HepG2 (cell line): Measurements from ENCODE around the gene TSR1. TPM values are rescaled to one million over a fixed set of nuclear protein-coding genes. Genes with fewer than 3 reads are reported as not detected.

ENCODE experiments used
- ATAC-seq: fragments of 200-7000 bp; cut with Tn5 transposase; 3 replicates; pipeline ENCODE4 v1.9.1; 2020; ENCODE audit warnings: mild to moderate bottlenecking, moderate library complexity
- BruUV-seq: library from RNA; stranded (reverse); fragments of 400-500 nt; replicated peaks from 2 replicates; lab custom pipeline; 2021; lab: Mats Ljungman, UMichigan
- CTCF ChIA-PET: fragments of 300-600 bp; formaldehyde crosslinking; extraction: SDS; loops from one replicate; lab custom pipeline; 2021; ENCODE audit warnings: low total read pairs, inconsistent platforms, low intra/inter-chr PET ratio; lab: Yijun Ruan, JAX
- POLR2A ChIA-PET: fragments of 350-600 bp; sonication (Branson Sonifier 250); formaldehyde crosslinking; loops from one replicate; lab custom pipeline; 2020; ENCODE audit warnings: antibody characterized with exemption, inconsistent platforms; lab: Yijun Ruan, JAX
- DNase-seq: peaks from one replicate; pipeline ENCODE4 v3.0.0-alpha.2; 2015; ENCODE audit warnings: low spot score
- FAIRE-seq: peaks from 3 replicates; lab custom pipeline; 2011; peaks lifted over from hg19 to GRCh38; lab: Jason Lieb, UNC
- H2AFZ ChIP-seq: one replicate; pipeline ENCODE4 v1.6.1; 2011; ENCODE audit warnings: low read length, inconsistent platforms
- H3K27ac ChIP-seq: fragments of 300-600 bp; 3 replicates; pipeline ENCODE4 v1.8.0; 2011; ENCODE audit warnings: mixed run types, mild to moderate bottlenecking, mixed read lengths, low read length, inconsistent platforms; ENCODE audit not compliant: insufficient read depth; ENCODE audit errors: extremely low read length
- H3K27me3 ChIP-seq, 2 experiments: fragments of 200-600 bp in 1 of 2; 2 replicates in 1 of 2; 3 replicates in 1 of 2; pipeline versions ENCODE4 v1.6.0 to v1.8.0; 2011; ENCODE audit warnings: low read length in 2 of 2, mild to moderate bottlenecking in 2 of 2, moderate library complexity in 2 of 2, inconsistent platforms in 1 of 2; ENCODE audit not compliant: insufficient read depth in 2 of 2, control insufficient read depth in 1 of 2
- H3K36me3 ChIP-seq, 2 experiments: fragments of 200-600 bp in 1 of 2; replicated peaks in 1 of 2; 2 replicates in 1 of 2; 3 replicates in 1 of 2; pipeline versions ENCODE4 v1.5.1 to v1.8.0; 2011; ENCODE audit warnings: low read length in 2 of 2, inconsistent platforms in 1 of 2; ENCODE audit not compliant: insufficient read depth in 2 of 2, control insufficient read depth in 1 of 2
- H3K4me1 ChIP-seq: 2 replicates; pipeline ENCODE4 v1.5.1; 2012; ENCODE audit warnings: low read length, inconsistent platforms; ENCODE audit not compliant: insufficient read depth
- H3K4me2 ChIP-seq: 2 replicates; pipeline ENCODE4 v1.6.0; 2011; ENCODE audit warnings: low read depth, low read length, inconsistent platforms
- H3K4me3 ChIP-seq, 3 experiments: fragments of 200-600 bp in 1 of 3; sonication (generic), shearing (Covaris generic) in 1 of 3; replicated peaks in 1 of 3; 2 replicates each; pipeline ENCODE4 v1.5.1; 2011 to 2016; ENCODE audit warnings: low read length in 3 of 3, inconsistent platforms in 2 of 3, low read depth in 2 of 3, mild to moderate bottlenecking in 2 of 3, control low read depth in 1 of 3, mixed read lengths in 1 of 3; ENCODE audit not compliant: insufficient read depth in 1 of 3
- H3K79me2 ChIP-seq: one replicate; pipeline ENCODE4 v1.6.1; 2011; ENCODE audit warnings: low read length, inconsistent platforms; ENCODE audit not compliant: insufficient read depth
- H3K9ac ChIP-seq: 2 replicates; pipeline ENCODE4 v1.6.0; 2011; ENCODE audit warnings: mild to moderate bottlenecking, low read depth, low read length, inconsistent platforms; ENCODE audit not compliant: insufficient read depth
- H3K9me3 ChIP-seq: 2 replicates; pipeline ENCODE4 v1.5.1; 2012; ENCODE audit warnings: mild to moderate bottlenecking, low read length
- H4K20me1 ChIP-seq: 2 replicates; pipeline ENCODE4 v1.6.0; 2011; ENCODE audit warnings: inconsistent platforms, mild to moderate bottlenecking, low read length, moderate library complexity; ENCODE audit not compliant: insufficient read depth
- CREM ChIP-seq, 2 experiments: sonication (generic) in 1 of 2; formaldehyde crosslinking in 1 of 2; IDR thresholded peaks; 2 replicates each; pipeline versions ENCODE4 v1.4.0 to v1.6.1; 2016 to 2020; ENCODE audit warnings: antibody characterized with exemption in 1 of 2, mild to moderate bottlenecking in 1 of 2, missing genetic modification reagents in 1 of 2
- E2F1 ChIP-seq: sonication (generic); formaldehyde crosslinking; IDR thresholded peaks from 2 replicates; pipeline ENCODE4 v1.5.0; 2020; ENCODE audit warnings: missing genetic modification reagents
- KDM5A ChIP-seq: fragments of 200-600 bp; sonication (generic); IDR thresholded peaks from 2 replicates; pipeline ENCODE4 v1.7.0; 2018; ENCODE audit warnings: antibody characterized with exemption, mild to moderate bottlenecking, low read length, borderline replicate concordance
- KDM5B ChIP-seq: sonication (generic); formaldehyde crosslinking; IDR thresholded peaks from 2 replicates; pipeline ENCODE4 v1.4.0; 2020; ENCODE audit warnings: missing genetic modification reagents, mild to moderate bottlenecking, borderline replicate concordance
- NFIB ChIP-seq: sonication (generic); formaldehyde crosslinking; IDR thresholded peaks from 2 replicates; pipeline ENCODE4 v1.9.0; 2021; ENCODE audit warnings: missing genetic modification reagents, mild to moderate bottlenecking, borderline replicate concordance
- NFRKB ChIP-seq: fragments of 450-650 bp; IDR thresholded peaks from 2 replicates; pipeline ENCODE4 v1.6.1; 2017
- ONECUT2 ChIP-seq: sonication (generic); formaldehyde crosslinking; IDR thresholded peaks from 2 replicates; pipeline ENCODE4 v1.4.0; 2020; ENCODE audit warnings: missing genetic modification reagents
- RBFOX2 ChIP-seq: fragments of 200-400 bp; formaldehyde crosslinking; IDR thresholded peaks from 2 replicates; pipeline ENCODE4 v1.6.1; 2017; ENCODE audit warnings: low read depth, mild to moderate bottlenecking, low read length
- THAP11 ChIP-seq: IDR thresholded peaks from 2 replicates; pipeline ENCODE4 v1.6.1; 2016; ENCODE audit warnings: missing biosample characterization, missing genetic modification reagents
- ZNF513 ChIP-seq: sonication (generic); formaldehyde crosslinking; conservative IDR thresholded peaks from 2 replicates; pipeline ENCODE4 v1.5.0; 2020; ENCODE audit warnings: missing genetic modification reagents
- WGBS: methylation state at CpG from one replicate; pipeline ENCODE4 v1.1.6; 2017; ENCODE audit warnings: low lambda C conversion rate; 5-methylcytosine and 5-hydroxymethylcytosine counted together
- in situ Hi-C: cut with HindIII; loops from 2 replicates; pipeline ENCODE4 v1.10.0; 2017; ENCODE audit warnings: low pct_unique_long_range_greater_than_20kb; ENCODE audit not compliant: extremely low pct_ligation_motif_present
- intact Hi-C: fragments of 100-400 bp; cut with micrococcal nuclease; formaldehyde crosslinking; loops from one replicate; pipeline ENCODE4 v1.10.0; 2022; ENCODE audit not compliant: unreplicated experiment
- polyA plus RNA-seq, 8 experiments: library from polyadenylated mRNA; depleted of rRNA in 3 of 8; stranded (reverse) in 7 of 8; unstranded in 1 of 8; fragments of >200 nt; fragmentation: Illumina TruSeq in 4 of 8; extraction: Trizol in 4 of 8; gene quantifications; 2 replicates each; pipeline versions ENCODE4 v1.2.1 to v1.2.3, GENCODE V29; 2011 to 2016; ENCODE audit warnings: low read depth in 4 of 8, missing spikeins in 1 of 8, mixed read lengths in 1 of 8; ENCODE audit not compliant: insufficient read depth in 1 of 8
- total RNA-seq, 5 experiments: library from RNA; depleted of rRNA; stranded (reverse); fragments of >200 nt; fragmentation: Illumina TruSeq; extraction: Trizol; gene quantifications; 2 replicates each; pipeline ENCODE4 v1.2.3, GENCODE V29; 2016; ENCODE audit warnings: low read depth in 1 of 5

TSR1 gene
- total and polyA plus RNA-seq, 2 of the 13 experiments (the other 11 are each of a cell fraction or from before 2014, with no cell fraction given) = 7.1 to 65.8 TPM

GRCh38 chr17:2292100-2292499 is 44.2 kb downstream of the TSR1 start:
- FAIRE-seq (no peak), ATAC-seq (no peak), DNase-seq (no peak)
- POLR2A ChIA-PET = no interaction called here
- peaks cover 6% of the 10 kb centered on the region for H3K79me2 ChIP-seq
- peaks cover 17 to 79% of the 10 kb centered on the region in 2 experiments for H3K36me3 ChIP-seq
- CTCF ChIA-PET = no interaction called here
- H3K4me1 ChIP-seq = no peaks in the 10 kb centered on the region
- in situ Hi-C loops = no loop called here
- H3K4me2 ChIP-seq = no peak overlapping the region
- no peaks in the 10 kb centered on the region; the same call in 1 of the 2 replicates for H4K20me1 ChIP-seq
- H3K9me3 ChIP-seq = no peaks in the 10 kb centered on the region
- intact Hi-C loops = no loop called here
- H3K4me3 ChIP-seq = no peak overlapping the region
- no peak overlapping the region for H3K27ac ChIP-seq
- H3K27me3 ChIP-seq = no peaks in the 10 kb centered on the region
- no peak overlapping the region for H3K9ac ChIP-seq
- TF ChIP-seq ONECUT2 = no peak
- TF ChIP-seq THAP11 (CRISPR knock-in tag) = no peak
- no peak for TF ChIP-seq E2F1 (CRISPR knock-in tag)
- no peak for TF ChIP-seq CREM (IDR thresholded peaks at IDR 0.05)
- TF ChIP-seq CREM (CRISPR knock-in tag; IDR thresholded peaks at IDR 0.05) = no peak
- TF ChIP-seq RBFOX2 = no peak
- TF ChIP-seq ZNF513 (CRISPR knock-in tag) = no peak
- no peak for TF ChIP-seq NFIB
- TF ChIP-seq KDM5A = no peak
- no peak for TF ChIP-seq NFRKB
- no peak for TF ChIP-seq KDM5B
- WGBS = 92% methylated on average over 2 of the region's 2 CpGs
- BruUV-seq = no TSS peak
- no peak overlapping the region for H2AFZ ChIP-seq
